ENCODE measurements around the gene TVP23A.

- TF ChIP-seq CTCF (IDR thresholded peaks at IDR 0.05) (no peak), POLR2A (IDR thresholded peaks at IDR 0.05) (no peak)
Measured at GRCh38 chr16:10831894-10832886, 13.6 kb upstream of the TVP23A start.

Data from right lobe of liver (tissue), 4 donors.